Fibroblast of the conjunctiva (primary cell): ENCODE results near the gene GTPBP3.
A peak's percentile ranks its signal among the peaks of the same experiment; 100 is the strongest.

Experiments used
- DNase-seq: peaks from one replicate; pipeline ENCODE4 v3.0.0-alpha.2; 2010; ENCODE audit warnings: low read depth

GTPBP3 gene

DNA sequence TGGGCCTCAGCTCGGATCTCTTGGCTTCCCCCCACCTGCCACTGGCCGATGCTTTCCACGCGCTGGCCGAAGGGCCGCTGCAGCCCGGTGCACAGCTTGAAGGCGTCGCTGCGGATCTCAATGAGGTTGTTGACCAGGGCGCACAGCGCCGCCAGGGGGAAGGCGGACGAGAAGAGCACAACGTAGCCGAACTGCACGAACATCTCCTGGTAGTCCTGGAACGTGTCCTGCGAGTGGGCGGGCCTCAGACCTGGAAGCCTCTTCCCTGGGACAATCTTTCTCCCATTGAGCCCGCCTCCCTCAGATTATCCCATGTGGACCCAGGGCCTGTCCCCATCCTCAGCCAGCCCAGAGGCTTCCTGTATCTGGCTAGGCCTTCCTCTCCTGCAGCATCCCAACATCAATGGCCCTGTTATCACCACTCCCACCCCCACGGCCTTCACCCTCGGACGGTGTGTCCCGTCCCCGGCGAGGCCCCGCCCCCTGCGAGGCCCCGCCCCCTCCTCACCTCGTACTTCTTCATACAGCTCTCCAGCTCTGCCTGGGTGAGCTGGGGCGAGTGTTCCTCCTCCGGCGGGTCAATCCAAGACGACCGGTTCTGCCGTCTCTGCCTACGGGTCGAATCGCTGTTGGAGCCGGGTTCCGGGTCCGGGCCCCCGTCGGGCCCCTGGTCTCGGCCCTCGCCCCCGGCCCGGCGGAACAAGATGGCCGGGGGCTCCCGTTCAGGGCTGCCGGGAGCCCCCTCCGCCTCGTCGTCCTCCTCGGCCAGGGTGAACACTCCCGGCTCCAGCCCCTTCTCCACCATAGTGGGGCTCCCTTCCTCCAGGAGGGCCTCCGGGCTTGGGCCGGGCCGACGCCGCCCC lies 9.5 kb upstream of the GTPBP3 start:
- no peak for DNase-seq

GRCh38 chr19:17328517-17329365 lies 8.6 kb upstream of the GTPBP3 start:
- no peak for DNase-seq

DNA sequence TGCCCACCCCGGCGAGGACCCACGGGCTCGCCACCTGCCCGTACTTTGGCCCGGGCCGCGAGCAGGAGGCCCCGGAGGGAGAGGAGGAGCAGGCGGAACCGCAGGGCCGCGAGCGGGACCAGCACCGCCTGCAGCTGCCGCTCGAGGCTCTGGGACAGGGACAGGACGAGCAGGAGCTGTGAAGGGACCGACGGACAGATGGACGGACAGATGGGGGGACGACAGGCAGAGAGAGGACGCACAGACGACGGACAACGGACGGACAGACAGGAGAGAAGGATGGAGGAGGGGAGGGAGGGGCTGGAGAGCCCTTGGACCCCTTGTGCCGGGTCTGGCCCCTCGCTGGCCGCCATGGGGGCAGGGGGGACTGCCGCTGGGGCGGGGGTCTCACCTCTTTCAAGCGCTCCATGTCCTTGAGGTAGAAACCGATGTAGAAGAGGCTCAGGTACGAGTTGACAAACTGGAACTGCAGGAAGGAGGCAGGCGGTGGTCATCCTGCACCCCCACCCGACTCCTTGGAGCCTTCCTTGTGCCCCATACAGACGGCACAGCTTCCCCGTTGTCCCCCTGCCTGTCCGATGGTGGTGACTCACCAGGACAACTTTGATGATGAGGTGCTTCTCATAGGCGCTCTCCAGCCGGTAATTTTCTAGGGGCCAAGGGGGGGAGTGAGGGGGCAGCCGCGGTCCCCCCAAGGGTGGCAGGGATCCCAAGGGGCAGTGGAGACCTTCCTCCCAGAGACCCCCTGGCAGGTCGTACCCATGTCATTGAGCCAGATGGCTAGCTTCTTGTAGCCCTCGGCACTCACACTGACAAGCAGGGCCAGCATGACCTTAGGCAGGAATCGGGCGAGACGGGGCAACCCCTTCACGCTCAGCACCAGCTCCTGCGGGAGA lies 7.7 kb upstream of the GTPBP3 start:
- DNase-seq = no peak

GRCh38 chr19:17330262-17331044 lies 6.9 kb upstream of the GTPBP3 start:
- DNase-seq = no peak

GRCh38 chr19:17331045-17331558 lies 6.3 kb upstream of the GTPBP3 start:
- DNase-seq = no peak

DNA sequence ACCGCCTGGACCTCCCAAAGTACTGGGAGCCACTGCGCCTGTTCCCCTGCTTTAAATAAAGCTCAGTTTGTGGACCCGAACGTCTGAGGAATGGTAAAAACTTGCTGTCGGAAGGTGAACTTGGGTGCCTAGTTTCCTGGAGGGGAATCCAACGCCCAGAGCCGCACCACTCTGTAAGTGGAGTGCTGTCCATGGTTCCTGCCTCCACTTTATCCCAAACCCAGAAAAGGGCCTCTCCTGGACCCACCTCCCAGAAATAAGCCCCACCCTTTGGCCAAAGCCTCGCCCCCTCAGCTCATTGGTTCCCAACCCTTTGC lies 5.0 kb upstream of the GTPBP3 start:
- no peak for DNase-seq

DNA sequence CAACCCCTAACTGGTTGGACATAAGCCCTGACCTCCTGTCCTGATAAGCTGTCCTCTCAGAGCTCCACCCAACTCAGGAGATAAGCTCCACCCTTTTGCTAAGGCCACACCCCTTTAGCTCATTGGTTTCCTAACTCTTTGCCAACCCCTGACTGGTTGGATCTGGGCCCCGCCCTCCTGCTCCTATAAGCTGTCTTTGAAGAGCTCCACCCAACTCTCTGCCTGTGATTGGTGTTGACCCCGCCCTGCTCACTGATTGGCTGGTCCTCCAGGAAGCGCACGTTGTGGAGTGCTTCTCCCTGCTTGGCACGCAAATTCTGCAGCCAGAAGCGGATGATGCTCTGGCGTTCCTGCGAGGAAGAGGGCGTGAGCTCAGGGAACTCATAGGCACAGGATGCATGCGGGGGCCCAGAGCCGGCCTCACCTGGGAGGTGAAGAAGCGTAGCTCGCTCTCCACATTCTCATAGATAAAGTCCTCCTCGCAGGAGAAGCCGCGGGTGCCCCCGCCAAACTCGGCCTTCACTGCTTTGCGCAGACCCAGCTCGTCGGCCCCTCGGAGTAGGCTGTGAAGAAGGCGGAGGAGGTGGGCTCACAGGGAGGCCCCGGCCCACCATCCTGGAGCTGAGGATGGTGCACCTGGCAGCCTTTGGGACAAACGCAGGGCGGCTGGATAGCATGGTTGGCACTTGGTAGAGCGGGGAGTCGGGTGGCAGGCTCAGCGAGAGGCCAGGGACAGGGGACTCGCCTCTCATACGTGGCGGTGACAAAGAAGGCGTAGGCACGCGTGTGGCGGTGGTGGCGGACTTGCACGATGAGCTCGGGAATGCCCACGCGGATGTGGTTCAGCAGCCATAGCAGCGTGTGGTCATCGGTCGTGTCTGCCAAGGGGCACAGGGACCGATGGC lies 4.4 kb upstream of the GTPBP3 start:
- DNase-seq = no peak

- DNase-seq = no peak
Observed at GRCh38 chr19:17333611-17334413, 3.5 kb upstream of the GTPBP3 start.

DNA sequence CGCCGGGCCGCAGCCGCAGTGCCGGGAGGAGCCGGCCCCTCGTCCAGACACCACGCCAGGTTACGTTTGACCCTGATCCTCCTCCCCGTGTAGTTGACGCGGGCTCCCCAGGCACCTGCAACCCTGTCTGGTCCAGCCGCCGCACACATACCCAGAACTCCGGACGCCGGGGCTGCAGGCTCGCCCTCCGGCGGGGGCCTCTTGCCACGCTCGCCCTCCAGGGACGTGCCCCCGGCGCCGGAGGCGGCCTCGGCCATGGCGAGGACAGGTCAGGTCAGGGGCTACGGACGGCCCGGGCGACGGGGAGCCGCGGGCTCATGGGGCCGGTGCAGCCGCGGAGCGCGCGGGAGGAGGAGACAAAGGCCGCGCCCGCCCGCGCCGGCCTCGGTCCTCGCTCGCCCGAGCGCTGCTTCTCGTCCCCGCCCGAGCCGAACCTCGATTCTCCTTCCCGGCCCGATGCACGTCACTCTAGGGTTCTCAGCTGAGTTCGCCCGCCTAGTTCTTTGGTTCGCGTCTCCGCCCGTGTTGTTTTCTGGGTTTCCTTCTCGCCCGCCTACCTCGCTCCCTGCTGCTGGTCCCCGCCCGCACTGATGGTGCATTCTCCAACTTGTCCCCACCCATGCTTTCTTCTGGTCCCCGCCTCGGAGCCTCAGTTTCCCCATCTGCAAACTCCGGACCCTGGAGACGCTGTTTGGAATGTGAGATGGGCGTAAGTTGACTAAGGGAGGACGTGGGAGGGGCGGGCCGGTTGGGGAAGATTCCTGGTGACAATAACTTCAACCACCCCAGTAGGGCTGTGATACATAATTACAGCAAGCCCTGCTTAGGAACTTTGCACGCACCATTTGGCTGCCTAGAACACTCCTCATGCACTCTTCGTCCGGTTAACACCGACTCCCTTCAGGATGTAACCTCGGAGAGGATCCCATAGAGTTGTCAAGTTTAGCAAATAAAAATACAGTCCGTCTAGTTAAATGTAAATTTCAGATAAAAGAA lies 2.6 kb upstream of the GTPBP3 start, which contains the start of gene ANO8:
ANO8 (minus strand) TSS at position 442 of the 996 bp plus-strand sequence; CDS start at position 257, 185 bp downstream.
- peak; percentile 90 for DNase-seq

- DNase-seq = no peak
Observed at GRCh38 chr19:17335575-17335974, 1.8 kb upstream of the GTPBP3 start.

- no peak for DNase-seq
Observed at GRCh38 chr19:17337675-17338432, 501 bp downstream of the GTPBP3 start.

- DNase-seq = no peak
Observed at GRCh38 chr19:17338433-17339078, 1.2 kb downstream of the GTPBP3 start.

GRCh38 chr19:17339088-17339741 lies 1.9 kb downstream of the GTPBP3 start:
- no peak for DNase-seq

GRCh38 chr19:17340302-17340870 lies 3.0 kb downstream of the GTPBP3 start:
- DNase-seq = no peak

DNA sequence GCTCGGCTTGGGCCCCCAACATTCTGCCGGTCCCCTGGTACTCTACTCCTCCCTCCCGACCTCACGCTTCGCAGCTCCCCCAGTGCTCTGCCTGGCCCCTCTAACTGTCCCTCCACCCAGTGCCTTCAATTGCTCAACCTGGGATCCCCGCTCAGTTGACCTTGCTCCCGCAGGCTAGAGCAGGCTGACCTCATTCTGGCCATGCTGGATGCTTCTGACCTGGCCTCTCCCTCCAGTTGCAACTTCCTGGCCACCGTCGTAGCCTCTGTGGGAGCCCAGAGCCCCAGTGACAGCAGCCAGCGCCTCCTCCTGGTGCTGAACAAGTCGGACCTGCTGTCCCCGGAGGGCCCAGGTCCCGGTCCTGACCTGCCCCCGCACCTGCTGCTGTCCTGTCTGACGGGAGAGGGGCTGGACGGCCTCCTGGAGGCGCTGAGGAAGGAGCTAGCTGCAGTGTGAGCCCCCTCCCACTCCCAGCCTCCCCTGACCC lies 3.6 kb downstream of the GTPBP3 start:
- no peak for DNase-seq

DNA sequence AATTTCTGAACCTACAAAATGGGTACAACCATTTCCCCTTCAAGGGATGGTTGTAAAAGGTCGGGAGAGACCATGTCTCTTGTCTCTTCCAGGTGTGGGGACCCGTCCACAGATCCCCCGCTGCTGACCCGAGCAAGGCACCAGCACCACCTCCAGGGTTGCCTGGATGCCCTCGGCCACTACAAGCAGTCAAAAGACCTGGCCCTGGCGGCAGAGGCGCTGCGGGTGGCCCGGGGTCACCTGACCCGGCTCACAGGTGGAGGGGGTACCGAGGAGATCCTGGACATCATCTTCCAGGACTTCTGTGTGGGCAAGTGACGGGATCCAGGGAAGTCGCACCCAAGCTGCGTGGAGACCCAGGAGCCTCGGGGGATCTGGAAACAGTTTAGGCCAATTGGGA lies 4.0 kb downstream of the GTPBP3 start:
- DNase-seq = no peak
